ENCODE measurements around the gene RNASE12.
"Not testable (repeated sequence)": the region's sequence is repeated elsewhere in the genome, so short reads cannot be mapped to it uniquely, and the experiment has no call there.

The RNASE12 gene

DNA sequence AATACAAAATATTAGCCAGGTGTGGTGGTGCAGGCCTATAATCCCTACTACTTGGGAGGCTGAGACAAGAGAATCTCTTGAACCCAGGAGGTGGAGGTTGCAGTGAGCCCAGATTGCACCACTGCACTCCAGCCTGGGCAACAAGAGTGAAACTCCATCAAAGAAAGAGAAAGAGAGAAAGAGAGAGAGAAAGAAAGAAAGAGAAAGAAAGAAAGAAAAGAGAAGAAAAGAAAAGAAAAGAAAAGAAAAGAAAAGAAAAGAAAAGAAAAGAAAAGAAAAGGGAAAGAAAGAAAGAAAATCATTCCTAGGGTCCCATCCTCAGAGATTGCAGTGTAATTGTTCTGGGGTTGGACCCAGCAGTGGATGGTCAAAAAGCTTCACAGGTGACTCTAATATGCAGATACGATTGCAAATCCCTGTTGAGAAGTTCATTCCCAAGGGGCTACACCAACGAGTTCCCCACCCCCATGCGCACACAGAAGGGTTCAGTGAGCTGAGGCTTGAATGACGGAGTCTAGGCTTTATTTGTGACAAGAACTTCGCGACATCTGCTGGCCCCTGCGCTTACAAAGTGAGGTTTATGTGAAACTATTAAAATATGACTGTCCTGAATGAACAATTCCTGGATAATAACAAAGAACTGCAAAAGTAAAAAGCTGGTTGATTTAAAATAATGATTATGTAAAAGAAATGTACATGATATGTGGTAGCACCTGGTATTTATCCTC, 17.4 kb upstream of the RNASE12 start:
- H3K36me3 ChIP-seq (ENCODE audit: insufficient read depth, low read length) = no peaks in the 10 kb centered on the region
- no peaks in the 10 kb centered on the region for H3K9me3 ChIP-seq (ENCODE audit: control insufficient read depth, insufficient read depth, low read length)
- peaks cover 3% of the 10 kb centered on the region; the same call in 1 of the 2 replicates for H3K4me1 ChIP-seq (ENCODE audit: insufficient read depth, low read length)
- no peak overlapping the region; the same call in 1 of the 2 replicates for H3K9ac ChIP-seq (ENCODE audit: low read depth, low read length)

- peaks cover 3% of the 10 kb centered on the region; the same call in 1 of the 2 replicates for H3K4me1 ChIP-seq (ENCODE audit: insufficient read depth, low read length)
- H3K9me3 ChIP-seq (ENCODE audit: control insufficient read depth, insufficient read depth, low read length) = no peaks in the 10 kb centered on the region
- H3K36me3 ChIP-seq (ENCODE audit: insufficient read depth, low read length) = no peaks in the 10 kb centered on the region
- no peak overlapping the region for H3K9ac ChIP-seq (ENCODE audit: low read depth, low read length)
Observed at GRCh38 chr14:20607617-20608016, 16.4 kb upstream of the RNASE12 start.

- Histone ChIP-seq H3K36me3 (ENCODE audit: insufficient read depth, low read length) (no peaks in the 10 kb centered on the region), H3K4me1 (ENCODE audit: insufficient read depth, low read length) (peaks cover 3% of the 10 kb centered on the region; the same call in 1 of the 2 replicates), H3K9me3 (ENCODE audit: control insufficient read depth, insufficient read depth, low read length) (no peaks in the 10 kb centered on the region), H3K9ac (ENCODE audit: low read depth, low read length) (no peak overlapping the region)
Observed at GRCh38 chr14:20606902-20607242, 15.7 kb upstream of the RNASE12 start.

DNA sequence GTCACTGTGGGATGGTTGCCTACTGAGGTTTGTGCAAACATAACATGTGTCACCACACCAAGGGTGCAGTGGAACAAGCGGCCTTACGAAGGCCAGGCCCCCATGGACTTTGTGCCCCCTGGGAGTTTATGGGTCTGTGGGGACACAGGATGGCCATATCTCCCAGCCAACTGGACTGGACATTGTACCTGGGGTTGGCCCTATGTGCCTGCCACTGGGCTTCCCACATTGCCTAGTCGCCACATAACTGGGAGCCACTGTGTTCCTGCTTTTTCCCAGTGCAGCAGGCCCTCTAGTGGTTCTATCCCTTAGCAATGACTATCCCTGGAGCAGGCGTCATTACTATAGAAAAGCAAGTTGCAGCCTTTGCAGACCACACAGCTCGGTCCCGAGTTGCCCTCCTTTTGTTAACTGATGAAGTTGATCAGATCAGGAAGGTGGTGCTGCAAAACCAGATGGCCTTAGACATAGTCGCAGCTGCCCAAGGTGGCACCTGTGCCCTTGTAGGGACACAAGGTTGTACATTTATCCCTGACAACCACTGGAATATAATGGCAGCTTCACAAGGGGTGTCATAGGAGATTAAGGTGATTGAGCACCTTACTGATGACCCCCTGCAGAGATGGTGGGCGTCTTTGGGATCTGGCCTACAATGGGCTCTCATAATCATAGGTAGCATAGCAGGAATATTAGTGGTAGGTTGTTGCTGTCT, 15.2 kb upstream of the RNASE12 start:
- Histone ChIP-seq H3K4me1 (ENCODE audit: insufficient read depth, low read length) (peaks cover 3% of the 10 kb centered on the region; the same call in 1 of the 2 replicates), H3K9me3 (ENCODE audit: control insufficient read depth, insufficient read depth, low read length) (no peaks in the 10 kb centered on the region), H3K36me3 (ENCODE audit: insufficient read depth, low read length) (no peaks in the 10 kb centered on the region), H3K9ac (ENCODE audit: low read depth, low read length) (no peak overlapping the region)

DNA sequence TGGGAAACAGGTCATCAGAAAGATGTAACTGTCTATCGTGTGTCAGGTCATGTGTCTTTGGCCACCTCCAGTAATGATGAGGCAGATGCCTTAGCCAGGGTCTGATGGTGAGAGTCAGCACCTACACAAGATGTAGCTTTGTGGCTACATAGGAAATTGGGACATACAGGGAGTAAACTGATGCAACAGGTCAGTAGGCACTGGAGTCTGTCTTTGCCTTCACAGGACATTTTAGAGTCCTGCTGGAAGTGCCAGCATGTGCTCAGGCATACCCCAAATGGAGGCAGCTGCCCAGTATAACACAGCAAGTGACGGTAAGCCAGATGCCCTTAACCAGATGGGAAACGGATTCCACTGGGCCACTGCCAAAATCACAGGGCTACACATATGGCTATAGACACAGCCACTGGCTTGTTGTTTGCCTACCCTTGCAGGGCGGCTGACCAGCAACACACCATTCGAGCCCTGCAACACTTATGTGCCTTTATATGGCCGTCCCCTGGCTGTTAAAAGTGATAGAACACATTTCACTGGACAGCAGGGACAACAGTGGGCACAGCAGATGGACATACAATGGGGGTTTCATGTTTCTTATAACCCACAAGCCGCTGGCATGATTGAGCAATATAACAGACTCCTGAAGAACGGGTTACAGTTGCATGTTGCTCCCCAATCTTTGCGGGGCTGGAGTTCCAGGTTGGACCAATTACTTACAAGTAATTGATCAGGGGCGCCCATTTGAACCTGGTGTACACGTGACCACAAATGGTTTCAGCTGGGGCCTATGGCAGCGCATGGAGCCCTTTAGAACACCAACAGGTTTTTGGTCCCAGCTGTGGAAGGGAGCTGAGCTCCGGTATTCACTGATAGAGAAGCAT, 12.9 kb upstream of the RNASE12 start:
- H3K9ac ChIP-seq (ENCODE audit: low read depth, low read length) = no peak overlapping the region
- H3K9me3 ChIP-seq (ENCODE audit: control insufficient read depth, insufficient read depth, low read length) = no peaks in the 10 kb centered on the region
- peaks cover 3% of the 10 kb centered on the region; the same call in 1 of the 2 replicates for H3K4me1 ChIP-seq (ENCODE audit: insufficient read depth, low read length)
- H3K36me3 ChIP-seq (ENCODE audit: insufficient read depth, low read length) = no peaks in the 10 kb centered on the region

- Histone ChIP-seq H3K9me3 (ENCODE audit: control insufficient read depth, insufficient read depth, low read length) (no peaks in the 10 kb centered on the region), H3K9ac (ENCODE audit: low read depth, low read length) (no peak overlapping the region), H3K4me1 (ENCODE audit: insufficient read depth, low read length) (no peaks in the 10 kb centered on the region; the same call in 1 of the 2 replicates), H3K36me3 (ENCODE audit: insufficient read depth, low read length) (no peaks in the 10 kb centered on the region)
Observed at GRCh38 chr14:20602583-20602982, 11.4 kb upstream of the RNASE12 start.

- Histone ChIP-seq H3K4me1 (ENCODE audit: insufficient read depth, low read length) (no peaks in the 10 kb centered on the region), H3K9ac (ENCODE audit: low read depth, low read length) (no peak overlapping the region)
Observed at GRCh38 chr14:20601522-20601921, 10.3 kb upstream of the RNASE12 start.

DNA sequence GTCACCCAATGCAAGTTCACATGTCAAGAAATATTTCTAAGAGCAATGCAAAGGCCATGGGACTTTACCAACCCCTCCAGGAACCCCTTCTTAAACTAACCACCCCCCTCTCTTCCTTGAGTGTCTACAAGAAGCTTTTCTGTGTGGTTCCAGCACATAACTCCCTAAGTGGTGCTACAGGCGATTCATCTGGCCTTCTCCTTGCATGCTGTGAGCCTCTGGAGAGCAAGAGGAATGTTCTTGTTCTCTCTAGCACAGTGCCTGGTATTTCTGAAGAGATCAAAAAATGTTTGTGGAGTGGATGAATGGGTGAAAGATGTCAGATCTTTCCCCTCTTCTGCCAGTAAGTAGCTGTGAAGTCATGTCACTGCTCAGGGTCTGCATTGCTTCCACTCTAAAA, 5.9 kb upstream of the RNASE12 start:
- Histone ChIP-seq H3K9me3 (ENCODE audit: control insufficient read depth, insufficient read depth, low read length) (no peaks in the 10 kb centered on the region), H3K9ac (ENCODE audit: low read depth, low read length) (no peak overlapping the region), H3K4me1 (ENCODE audit: insufficient read depth, low read length) (no peaks in the 10 kb centered on the region), H3K36me3 (ENCODE audit: insufficient read depth, low read length) (no peaks in the 10 kb centered on the region)

More at GRCh38 chr14:20601522-20601921, 10.3 kb upstream of the RNASE12 start:
- Histone ChIP-seq H3K36me3 (ENCODE audit: insufficient read depth, low read length) (no peaks in the 10 kb centered on the region), H3K9me3 (ENCODE audit: control insufficient read depth, insufficient read depth, low read length) (no peaks in the 10 kb centered on the region)

- not testable (repeated sequence) for H3K9ac ChIP-seq (ENCODE audit: low read depth, low read length); H3K4me1 ChIP-seq (ENCODE audit: insufficient read depth, low read length); H3K36me3 ChIP-seq (ENCODE audit: insufficient read depth, low read length); H3K9me3 ChIP-seq (ENCODE audit: control insufficient read depth, insufficient read depth, low read length)
Observed at GRCh38 chr14:20595726-20596125, 4.5 kb upstream of the RNASE12 start.

- no peaks in the 10 kb centered on the region for H3K4me1 ChIP-seq (ENCODE audit: insufficient read depth, low read length)
- H3K9me3 ChIP-seq (ENCODE audit: control insufficient read depth, insufficient read depth, low read length) = no peaks in the 10 kb centered on the region
- H3K9ac ChIP-seq (ENCODE audit: low read depth, low read length) = no peak overlapping the region
- H3K36me3 ChIP-seq (ENCODE audit: insufficient read depth, low read length) = no peaks in the 10 kb centered on the region
Observed at GRCh38 chr14:20592574-20592973, 1.4 kb upstream of the RNASE12 start.

GRCh38 chr14:20587489-20588154, 3.6 kb downstream of the RNASE12 start, which contains the start of gene RNASE11:
Gene RNASE11 (minus strand): TSS chr14:20588001.
- Histone ChIP-seq H3K36me3 (ENCODE audit: insufficient read depth, low read length) (no peaks in the 10 kb centered on the region), H3K4me1 (ENCODE audit: insufficient read depth, low read length) (peaks cover 15% of the 10 kb centered on the region; the same call in 1 of the 2 replicates), H3K9ac (ENCODE audit: low read depth, low read length) (no peak within 1 kb of the TSS), H3K9me3 (ENCODE audit: control insufficient read depth, insufficient read depth, low read length) (no peaks in the 10 kb centered on the region)

- no peaks in the 10 kb centered on the region for H3K9me3 ChIP-seq (ENCODE audit: control insufficient read depth, insufficient read depth, low read length)
- H3K9ac ChIP-seq (ENCODE audit: low read depth, low read length) = no peak overlapping the region
Observed at GRCh38 chr14:20583908-20584307, 7.3 kb downstream of the RNASE12 start.

DNA sequence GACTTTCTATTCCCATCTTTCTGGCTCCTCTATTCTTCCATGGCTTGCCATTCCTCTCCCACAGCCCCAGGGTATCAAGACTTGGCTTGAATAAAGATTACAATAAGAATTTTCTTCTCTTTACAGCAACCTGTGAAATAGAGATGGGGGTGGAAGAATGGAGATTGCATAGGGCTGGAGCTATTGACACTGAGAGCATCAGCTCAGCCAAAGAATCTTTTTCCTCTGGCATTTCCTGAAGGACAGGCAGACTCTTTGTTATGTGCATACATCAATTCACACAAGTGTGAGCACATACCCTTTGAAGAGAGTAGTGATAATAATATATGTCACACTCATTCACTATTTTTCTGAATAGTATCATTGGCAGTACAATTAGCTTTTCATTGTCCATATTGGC, 8.0 kb downstream of the RNASE12 start:
- Histone ChIP-seq H3K36me3 (ENCODE audit: insufficient read depth, low read length) (no peaks in the 10 kb centered on the region), H3K9ac (ENCODE audit: low read depth, low read length) (no peak overlapping the region), H3K9me3 (ENCODE audit: control insufficient read depth, insufficient read depth, low read length) (no peaks in the 10 kb centered on the region), H3K4me1 (ENCODE audit: insufficient read depth, low read length) (peaks cover 43% of the 10 kb centered on the region)

More at GRCh38 chr14:20583908-20584307, 7.3 kb downstream of the RNASE12 start:
- Histone ChIP-seq H3K36me3 (ENCODE audit: insufficient read depth, low read length) (no peaks in the 10 kb centered on the region), H3K4me1 (ENCODE audit: insufficient read depth, low read length) (peaks cover 37% of the 10 kb centered on the region)

- Histone ChIP-seq H3K4me1 (ENCODE audit: insufficient read depth, low read length) (peaks cover 51% of the 10 kb centered on the region), H3K9me3 (ENCODE audit: control insufficient read depth, insufficient read depth, low read length) (no peaks in the 10 kb centered on the region), H3K36me3 (ENCODE audit: insufficient read depth, low read length) (no peaks in the 10 kb centered on the region), H3K9ac (ENCODE audit: low read depth, low read length) (no peak overlapping the region)
Observed at GRCh38 chr14:20580242-20580641, 10.9 kb downstream of the RNASE12 start.

Measured in ES-I3 (cell line).